Immature natural killer cell (primary cell): ENCODE results near the gene NKD1. TPM values are rescaled to one million over a fixed set of nuclear protein-coding genes. Genes with fewer than 3 reads are reported as not detected.

Source experiments
- DNase-seq, 3 donors: peaks; one replicate each; pipeline ENCODE4 v3.0.0; 2022; ENCODE audit warnings: mixed read lengths in 1 of 3
- H3K27ac Mint-ChIP-seq, 6 donors: one replicate each; pipeline ENCODE4 v1.8.0; 2020; ENCODE audit warnings: mixed read lengths in 6 of 6, mild to moderate bottlenecking in 5 of 6, inconsistent platforms in 4 of 6, moderate library complexity in 3 of 6
- H3K27me3 Mint-ChIP-seq, 3 donors: one replicate each; pipeline ENCODE4 v1.8.0; 2020 to 2021; ENCODE audit warnings: low read depth in 3 of 3, mild to moderate bottlenecking in 3 of 3, mixed read lengths in 3 of 3, moderate library complexity in 3 of 3, inconsistent platforms in 1 of 3
- H3K36me3 Mint-ChIP-seq, 3 donors: one replicate each; pipeline ENCODE4 v1.8.0; 2020; ENCODE audit warnings: mixed read lengths in 3 of 3, inconsistent platforms in 2 of 3, mild to moderate bottlenecking in 2 of 3
- H3K4me1 Mint-ChIP-seq, 2 donors: one replicate each; pipeline ENCODE4 v1.8.0; 2020; ENCODE audit warnings: inconsistent platforms in 2 of 2, mild to moderate bottlenecking in 2 of 2, mixed read lengths in 2 of 2, moderate library complexity in 1 of 2
- H3K4me3 Mint-ChIP-seq, 5 donors: one replicate each; pipeline ENCODE4 v1.8.0; 2020; ENCODE audit warnings: mild to moderate bottlenecking in 5 of 5, mixed read lengths in 5 of 5, inconsistent platforms in 3 of 5, moderate library complexity in 3 of 5
- H3K9me3 Mint-ChIP-seq, 6 donors: one replicate each; pipeline ENCODE4 v1.8.0; 2020; ENCODE audit warnings: mild to moderate bottlenecking in 6 of 6, mixed read lengths in 6 of 6, inconsistent platforms in 4 of 6, moderate library complexity in 3 of 6
- polyA plus RNA-seq, 3 donors: library from polyadenylated mRNA; unstranded; fragments of 300-500 nt; fragmentation: Illumina TruSeq; gene quantifications; one replicate each; pipeline ENCODE4 v1.2.3, GENCODE V29; 2021

NKD1 gene
- polyA plus RNA-seq, 3 donors from 2014 or later = not detected

DNA sequence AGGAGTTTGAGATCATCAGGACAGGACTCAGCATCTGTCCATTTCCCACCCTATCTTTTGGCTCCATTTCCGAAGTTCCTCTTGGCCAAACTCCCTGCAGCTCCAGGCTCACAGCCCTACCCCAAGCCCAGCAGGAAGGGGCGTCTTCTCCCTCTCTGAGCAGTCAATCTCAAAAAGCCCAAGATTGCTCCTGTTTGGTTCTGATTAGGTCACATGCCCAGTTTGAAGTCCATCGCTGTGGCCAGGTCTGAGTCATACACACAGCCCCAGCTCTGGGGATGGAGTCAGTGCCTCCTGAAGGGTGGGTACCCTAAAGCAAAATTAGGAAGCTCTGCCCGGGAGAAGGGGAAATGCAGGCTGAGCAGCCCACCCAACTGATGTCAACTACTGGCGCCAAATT, 109.0 kb downstream of the NKD1 start:
- H3K36me3 Mint-ChIP-seq = no peaks in the 10 kb centered on the region
- no peaks in the 10 kb centered on the region for H3K9me3 Mint-ChIP-seq
- H3K27ac Mint-ChIP-seq = no peak overlapping the region
- no peak overlapping the region for H3K4me3 Mint-ChIP-seq
- no peaks in the 10 kb centered on the region for H3K4me1 Mint-ChIP-seq
- DNase-seq = no peak
- peaks cover 0 to 3% (median 0%) of the 10 kb centered on the region in 3 donors for H3K27me3 Mint-ChIP-seq

DNA sequence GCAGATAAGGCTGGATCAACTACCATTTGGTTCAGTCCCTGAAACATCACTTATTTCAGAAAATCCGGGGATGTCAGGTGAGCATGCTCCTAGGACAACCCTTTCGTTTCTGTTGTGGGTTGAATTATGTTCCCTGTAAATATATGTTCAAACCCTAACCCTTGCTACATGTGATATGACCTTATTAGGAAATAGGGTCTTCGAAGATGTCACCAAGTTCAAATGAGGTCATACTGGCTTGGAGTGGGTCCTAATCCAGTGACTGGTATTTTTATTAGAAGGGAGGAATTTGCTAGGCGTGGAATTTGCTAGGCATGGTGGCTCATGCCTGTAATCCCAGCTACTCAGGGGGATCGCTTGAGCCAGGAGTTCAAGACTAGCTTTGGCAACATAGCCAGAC, 111.6 kb downstream of the NKD1 start:
- no peak for DNase-seq
- Mint-ChIP-seq H3K27me3 (peaks cover 0 to 5% (median 0%) of the 10 kb centered on the region in 3 donors), H3K4me1 (peaks cover 4% of the 10 kb centered on the region in 2 donors), H3K36me3 (no peaks in the 10 kb centered on the region), H3K9me3 (no peaks in the 10 kb centered on the region), H3K27ac (peak overlapping the region in 1 of 6 donors; percentile 19), H3K4me3 (no peak overlapping the region)

- no peak for DNase-seq
- Mint-ChIP-seq H3K27ac (no peak overlapping the region), H3K9me3 (no peaks in the 10 kb centered on the region), H3K4me3 (peak overlapping the region in 1 of 5 donors; percentile 13), H3K4me1 (peaks cover 27 to 29% of the 10 kb centered on the region in 2 donors), H3K27me3 (peaks cover 0 to 9% (median 2%) of the 10 kb centered on the region in 3 donors), H3K36me3 (no peaks in the 10 kb centered on the region)
Measured at GRCh38 chr16:50662306-50662940, 114.2 kb downstream of the NKD1 start.

- DNase-seq = no peak
- peak overlapping the region; percentile 77 to 87 (median 84) for H3K4me3 Mint-ChIP-seq
- no peaks in the 10 kb centered on the region for H3K9me3 Mint-ChIP-seq
- H3K4me1 Mint-ChIP-seq = peaks cover 36 to 39% of the 10 kb centered on the region in 2 donors
- peaks cover 0 to 9% (median 0%) of the 10 kb centered on the region in 3 donors for H3K36me3 Mint-ChIP-seq
- peak overlapping the region in 2 of 6 donors; percentile 79 to 80 for H3K27ac Mint-ChIP-seq
- H3K27me3 Mint-ChIP-seq = peaks cover 2 to 9% (median 2%) of the 10 kb centered on the region in 3 donors
Measured at GRCh38 chr16:50664270-50664669, 116.1 kb downstream of the NKD1 start.

GRCh38 chr16:50665128-50665878, 117.1 kb downstream of the NKD1 start:
- Mint-ChIP-seq H3K27ac (peak overlapping the region; percentile 57 to 94 (median 80)), H3K4me3 (peak overlapping the region; percentile 77 to 87 (median 84))
- DNase-seq = peak; percentile 81 to 82 (median 81)

GRCh38 chr16:50666658-50667496, 118.7 kb downstream of the NKD1 start:
- H3K4me3 Mint-ChIP-seq = peak overlapping the region; percentile 73 to 80 (median 77)
- peaks cover 0 to 7% (median 5%) of the 10 kb centered on the region in 6 donors for H3K9me3 Mint-ChIP-seq
- H3K4me1 Mint-ChIP-seq = peaks cover 42 to 44% of the 10 kb centered on the region in 2 donors
- peaks cover 2 to 13% (median 4%) of the 10 kb centered on the region in 3 donors for H3K27me3 Mint-ChIP-seq
- peak; percentile 43 to 61 (median 54) for DNase-seq
- peak overlapping the region; percentile 78 to 89 (median 84) for H3K27ac Mint-ChIP-seq
- H3K36me3 Mint-ChIP-seq = peaks cover 6 to 22% (median 7%) of the 10 kb centered on the region in 3 donors

More at GRCh38 chr16:50665128-50665878, 117.1 kb downstream of the NKD1 start:
- Mint-ChIP-seq H3K36me3 (peaks cover 0 to 9% (median 0%) of the 10 kb centered on the region in 3 donors), H3K9me3 (no peaks in the 10 kb centered on the region), H3K27me3 (peaks cover 2 to 9% (median 2%) of the 10 kb centered on the region in 3 donors), H3K4me1 (peaks cover 36 to 39% of the 10 kb centered on the region in 2 donors)

GRCh38 chr16:50667497-50668367, 119.5 kb downstream of the NKD1 start:
- peaks cover 44% of the 10 kb centered on the region in 2 donors for H3K4me1 Mint-ChIP-seq
- peak overlapping the region; percentile 78 to 89 (median 84) for H3K27ac Mint-ChIP-seq
- peaks cover 5 to 15% (median 13%) of the 10 kb centered on the region in 6 donors for H3K9me3 Mint-ChIP-seq
- peak overlapping the region; percentile 73 to 80 (median 77) for H3K4me3 Mint-ChIP-seq
- H3K36me3 Mint-ChIP-seq = peaks cover 15 to 30% (median 15%) of the 10 kb centered on the region in 3 donors
- peaks cover 2 to 14% (median 6%) of the 10 kb centered on the region in 3 donors for H3K27me3 Mint-ChIP-seq
- DNase-seq = no peak

DNA sequence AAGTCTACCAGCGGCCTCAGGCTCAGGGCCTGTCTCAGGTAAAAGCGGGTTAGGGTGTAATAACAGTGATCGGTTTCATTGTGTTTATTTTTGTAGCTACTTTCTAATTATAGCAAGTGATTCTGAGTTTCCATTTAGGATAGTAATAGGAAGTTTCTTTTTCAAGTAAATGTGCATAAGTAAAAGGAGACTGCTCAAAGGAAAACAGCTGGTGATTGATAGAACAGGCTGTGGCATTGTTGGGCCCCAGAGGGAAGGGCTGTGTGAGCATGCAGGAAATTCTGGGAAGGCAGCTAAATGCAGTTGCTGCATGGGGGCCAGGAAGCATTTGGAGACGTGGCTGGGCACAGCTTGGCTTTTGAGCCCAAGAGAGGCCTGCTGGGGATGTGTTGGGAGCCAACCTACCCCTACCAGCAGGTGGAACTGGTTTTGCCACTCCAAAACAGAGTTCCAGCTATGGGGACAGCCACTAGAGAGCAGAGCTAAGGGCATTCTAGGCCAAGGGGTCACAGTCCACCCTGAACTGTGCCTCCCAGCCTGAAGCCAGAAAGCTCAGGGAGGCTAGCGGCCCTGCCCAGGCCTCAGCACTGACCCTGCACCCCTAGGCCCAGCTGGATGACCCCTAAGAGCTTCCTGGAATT, 120.3 kb downstream of the NKD1 start:
- peaks cover 20 to 36% (median 22%) of the 10 kb centered on the region in 3 donors for H3K36me3 Mint-ChIP-seq
- H3K9me3 Mint-ChIP-seq = peaks cover 7 to 19% (median 14%) of the 10 kb centered on the region in 6 donors
- DNase-seq = no peak
- H3K4me3 Mint-ChIP-seq = peak overlapping the region in 3 of 5 donors; percentile 19 to 38 (median 26)
- H3K27ac Mint-ChIP-seq = peak overlapping the region; percentile 78 to 89 (median 82)
- peaks cover 2 to 13% (median 6%) of the 10 kb centered on the region in 3 donors for H3K27me3 Mint-ChIP-seq
- H3K4me1 Mint-ChIP-seq = peaks cover 44% of the 10 kb centered on the region in 2 donors

DNA sequence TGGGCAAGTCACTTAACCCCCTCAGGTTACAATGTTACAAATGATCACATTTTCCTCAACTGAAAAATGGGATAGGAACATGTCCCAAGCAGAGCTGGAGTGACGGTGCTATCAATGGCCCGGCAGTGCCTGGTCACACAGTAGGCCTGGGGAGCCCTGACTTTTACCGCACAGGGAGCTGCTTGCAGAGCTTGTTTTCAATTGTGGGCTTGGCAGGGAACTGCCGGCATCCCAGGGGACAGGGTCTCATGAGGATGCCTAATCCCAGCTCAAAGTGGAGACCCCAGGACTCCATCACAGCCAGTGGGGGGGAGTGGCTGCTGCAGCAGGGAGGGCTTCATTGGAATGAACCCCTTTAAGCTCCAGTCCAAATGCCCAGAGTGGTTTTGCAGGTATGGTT, 121.5 kb downstream of the NKD1 start:
- Mint-ChIP-seq H3K4me1 (peaks cover 40 to 41% of the 10 kb centered on the region in 2 donors), H3K27ac (peak overlapping the region in 2 of 6 donors; percentile 14 to 65), H3K36me3 (peaks cover 27 to 46% (median 31%) of the 10 kb centered on the region in 3 donors)

GRCh38 chr16:50670476-50670875, 122.3 kb downstream of the NKD1 start:
- Mint-ChIP-seq H3K4me3 (no peak overlapping the region), H3K27ac (peak overlapping the region in 3 of 6 donors; percentile 59 to 75 (median 65)), H3K27me3 (peaks cover 0 to 12% (median 6%) of the 10 kb centered on the region in 3 donors), H3K36me3 (peaks cover 34 to 54% (median 37%) of the 10 kb centered on the region in 3 donors), H3K9me3 (peaks cover 7 to 19% (median 15%) of the 10 kb centered on the region in 6 donors), H3K4me1 (peaks cover 33 to 34% of the 10 kb centered on the region in 2 donors)
- DNase-seq = no peak

More for the DNA sequence above, 121.5 kb downstream of the NKD1 start:
- no peak overlapping the region for H3K4me3 Mint-ChIP-seq
- DNase-seq = no peak
- peaks cover 7 to 19% (median 15%) of the 10 kb centered on the region in 6 donors for H3K9me3 Mint-ChIP-seq
- H3K27me3 Mint-ChIP-seq = peaks cover 2 to 12% (median 6%) of the 10 kb centered on the region in 3 donors

DNA sequence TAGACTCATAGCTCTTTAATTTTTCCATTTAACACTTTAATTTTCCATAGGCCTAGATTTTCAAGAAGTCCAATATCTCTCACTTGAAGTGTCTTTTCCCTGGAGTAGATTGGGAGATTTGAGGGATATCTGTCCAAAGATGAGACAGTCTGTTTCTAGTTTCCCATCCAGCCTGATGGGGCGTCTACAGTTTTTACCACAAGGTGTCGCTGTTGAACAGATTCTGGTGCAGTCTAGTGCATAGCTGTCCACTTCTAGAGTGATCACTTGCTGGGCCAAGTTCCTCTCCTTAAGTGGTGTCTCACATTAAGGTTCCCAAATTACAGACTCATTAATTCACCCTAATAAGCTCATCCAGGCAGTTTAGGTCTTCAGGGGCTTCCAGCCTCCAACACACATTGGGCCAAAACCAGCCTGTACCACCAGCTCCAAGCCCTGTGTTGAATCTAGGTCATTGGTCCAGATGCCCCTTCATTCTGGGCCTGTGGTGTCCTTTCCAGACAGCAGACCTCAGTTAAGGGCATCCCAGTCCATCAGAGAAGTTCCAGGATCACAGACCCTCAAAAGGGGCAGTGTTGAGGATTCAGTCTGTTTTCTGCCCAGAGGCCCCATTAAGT, 123.6 kb downstream of the NKD1 start:
- Mint-ChIP-seq H3K4me1 (peaks cover 24 to 30% of the 10 kb centered on the region in 2 donors), H3K4me3 (no peak overlapping the region), H3K27ac (peak overlapping the region; percentile 43 to 82 (median 68)), H3K36me3 (peaks cover 43 to 65% (median 44%) of the 10 kb centered on the region in 3 donors), H3K27me3 (peaks cover 0 to 10% (median 6%) of the 10 kb centered on the region in 3 donors), H3K9me3 (peaks cover 7 to 19% (median 15%) of the 10 kb centered on the region in 6 donors)
- DNase-seq = peak in 2 of 3 donors; percentile 40 to 50
